Activated B cell treated with CpG ODN at 0.5 μM for 24 hours (primary cell): ENCODE measurements around the gene HES5. TPM values are rescaled to one million over a fixed set of nuclear protein-coding genes. Genes with fewer than 3 reads are reported as not detected.

Experiments
- ATAC-seq: fragments of 200-7000 bp; cut with Tn5 transposase; one replicate; pipeline ENCODE4 v1.10.0; 2021; ENCODE audit warnings: low read depth, mild to moderate bottlenecking, moderate library complexity
- CTCF ChIA-PET: fragments of 350-600 bp; sonication (Branson Sonifier 250); formaldehyde crosslinking; loops from one replicate; lab custom pipeline; 2021; ENCODE audit warnings: antibody characterized with exemption; lab: Charles Lee
- POLR2A ChIA-PET: fragments of 350-600 bp; sonication (Branson Sonifier 250); formaldehyde crosslinking; loops from one replicate; lab custom pipeline; 2021; ENCODE audit warnings: antibody characterized with exemption; lab: Charles Lee
- DNase-seq: peaks from one replicate; pipeline ENCODE4 v3.0.0; 2022
- H3K27ac Mint-ChIP-seq: one replicate; pipeline ENCODE4 v1.8.0; 2020; ENCODE audit warnings: mixed read lengths
- H3K27me3 Mint-ChIP-seq: one replicate; pipeline ENCODE4 v1.8.0; 2021; ENCODE audit warnings: mixed read lengths
- H3K36me3 Mint-ChIP-seq: one replicate; pipeline ENCODE4 v1.8.0; 2021; ENCODE audit warnings: low read depth, mixed read lengths
- H3K4me1 Mint-ChIP-seq: one replicate; pipeline ENCODE4 v1.8.0; 2021; ENCODE audit warnings: mixed read lengths
- H3K4me3 Mint-ChIP-seq: one replicate; pipeline ENCODE4 v1.8.0; 2020; ENCODE audit warnings: mild to moderate bottlenecking, mixed read lengths
- H3K9me3 Mint-ChIP-seq: one replicate; pipeline ENCODE4 v1.8.0; 2020; ENCODE audit warnings: mixed read lengths
- intact Hi-C: fragments of 100-400 bp; cut with micrococcal nuclease; formaldehyde crosslinking; loops from one replicate; pipeline ENCODE4 v1.15.1; 2024
- total RNA-seq: library from RNA; stranded (reverse); gene quantifications from 2 replicates; pipeline ENCODE4 v1.2.3, GENCODE V29; 2022
- TF ChIP-seq, protein P1 (sequence below): fragments of 200-600 bp; IDR thresholded peaks from one replicate; pipeline ENCODE4 v1.8.0; 2022; ENCODE audit warnings: antibody characterized with exemption, mild to moderate bottlenecking

HES5 gene
- total RNA-seq, 1 donor from 2014 or later: not detected

DNA sequence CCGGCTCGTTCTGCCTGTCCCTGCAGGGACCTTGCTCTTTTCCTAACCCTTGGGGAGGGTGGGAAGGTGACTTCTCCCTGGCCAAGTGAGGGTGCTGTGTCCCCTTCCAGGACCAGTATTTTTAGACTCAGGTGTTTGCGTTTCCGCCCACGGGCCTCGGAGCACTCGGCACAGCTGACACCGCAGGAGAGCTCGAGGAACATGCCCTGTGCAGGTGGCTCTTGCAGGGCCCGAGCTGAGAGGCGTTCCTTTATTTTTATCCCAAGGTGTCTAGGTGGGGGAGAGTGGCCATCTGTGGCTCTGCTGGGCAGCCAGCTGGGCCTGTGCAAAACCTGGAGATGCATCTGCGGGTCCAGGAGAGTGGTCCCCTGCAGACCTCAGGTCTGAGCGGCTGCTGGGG, 38.0 kb downstream of the HES5 start:
- intact Hi-C loops: no loop called here
- POLR2A ChIA-PET: no interaction called here
- no peaks in the 10 kb centered on the region for H3K27me3 Mint-ChIP-seq

DNA sequence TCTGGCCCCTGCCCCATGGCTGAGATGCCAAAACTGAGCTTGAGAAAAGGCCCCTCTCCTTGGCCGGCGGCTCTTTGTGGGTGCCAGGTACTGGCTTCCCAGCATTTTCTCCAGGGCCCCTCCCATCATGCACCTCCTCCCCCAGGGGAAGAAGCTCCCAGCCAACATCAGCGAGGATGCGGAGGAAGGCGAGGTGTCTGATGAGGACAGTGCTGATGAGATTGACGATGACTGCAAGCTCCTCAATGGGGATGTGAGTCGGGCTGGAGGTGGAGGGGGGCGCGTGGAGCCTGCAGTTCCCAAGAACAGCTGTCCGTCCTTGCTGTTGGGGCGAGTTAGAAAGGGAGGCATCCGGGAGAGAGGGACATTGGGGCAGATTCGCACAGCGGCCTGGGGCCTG, 40.4 kb downstream of the HES5 start:
- no peak overlapping the region for H3K4me3 Mint-ChIP-seq
- no peak overlapping the region for H3K27ac Mint-ChIP-seq
- POLR2A ChIA-PET: no interaction called here
- TF ChIP-seq, protein P1, sequence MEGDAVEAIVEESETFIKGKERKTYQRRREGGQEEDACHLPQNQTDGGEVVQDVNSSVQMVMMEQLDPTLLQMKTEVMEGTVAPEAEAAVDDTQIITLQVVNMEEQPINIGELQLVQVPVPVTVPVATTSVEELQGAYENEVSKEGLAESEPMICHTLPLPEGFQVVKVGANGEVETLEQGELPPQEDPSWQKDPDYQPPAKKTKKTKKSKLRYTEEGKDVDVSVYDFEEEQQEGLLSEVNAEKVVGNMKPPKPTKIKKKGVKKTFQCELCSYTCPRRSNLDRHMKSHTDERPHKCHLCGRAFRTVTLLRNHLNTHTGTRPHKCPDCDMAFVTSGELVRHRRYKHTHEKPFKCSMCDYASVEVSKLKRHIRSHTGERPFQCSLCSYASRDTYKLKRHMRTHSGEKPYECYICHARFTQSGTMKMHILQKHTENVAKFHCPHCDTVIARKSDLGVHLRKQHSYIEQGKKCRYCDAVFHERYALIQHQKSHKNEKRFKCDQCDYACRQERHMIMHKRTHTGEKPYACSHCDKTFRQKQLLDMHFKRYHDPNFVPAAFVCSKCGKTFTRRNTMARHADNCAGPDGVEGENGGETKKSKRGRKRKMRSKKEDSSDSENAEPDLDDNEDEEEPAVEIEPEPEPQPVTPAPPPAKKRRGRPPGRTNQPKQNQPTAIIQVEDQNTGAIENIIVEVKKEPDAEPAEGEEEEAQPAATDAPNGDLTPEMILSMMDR: no peak
- H3K27me3 Mint-ChIP-seq: no peaks in the 10 kb centered on the region
- H3K9me3 Mint-ChIP-seq: peaks cover 8% of the 10 kb centered on the region
- intact Hi-C loops: no loop called here
- ATAC-seq (no peak), DNase-seq (no peak)
- H3K4me1 Mint-ChIP-seq: peaks cover 16% of the 10 kb centered on the region
- CTCF ChIA-PET: no interaction called here
- peaks cover 16% of the 10 kb centered on the region for H3K36me3 Mint-ChIP-seq

More for the DNA sequence above, 38.0 kb downstream of the HES5 start:
- CTCF ChIA-PET: no interaction called here
- DNase-seq: no peak
- no peak for ATAC-seq
- TF ChIP-seq, protein P1: no peak
- no peak overlapping the region for H3K4me3 Mint-ChIP-seq
- peaks cover 36% of the 10 kb centered on the region for H3K4me1 Mint-ChIP-seq
- H3K9me3 Mint-ChIP-seq: peaks cover 8% of the 10 kb centered on the region
- no peak overlapping the region for H3K27ac Mint-ChIP-seq
- H3K36me3 Mint-ChIP-seq: peaks cover 16% of the 10 kb centered on the region

DNA sequence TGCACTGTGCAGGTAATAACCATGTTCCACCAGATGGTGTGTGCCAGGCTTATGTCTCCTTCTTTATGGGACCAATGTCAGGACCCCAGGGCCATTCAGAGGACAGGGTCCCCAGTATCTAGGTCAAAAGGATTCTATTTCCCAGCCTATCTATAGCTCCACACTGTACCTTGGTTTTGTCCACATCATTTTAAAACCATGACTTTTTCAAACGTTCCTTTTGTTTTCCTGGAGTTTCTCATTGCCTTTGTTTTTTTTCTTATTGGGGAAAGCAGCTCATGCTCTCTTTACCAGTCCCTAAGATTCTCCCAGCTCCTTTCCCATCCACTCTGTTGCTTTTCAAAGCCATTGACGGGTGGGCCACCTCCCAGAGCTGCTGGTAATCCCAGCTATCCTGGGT, 41.4 kb downstream of the HES5 start:
- Mint-ChIP-seq H3K36me3 (peaks cover 16% of the 10 kb centered on the region), H3K4me1 (peaks cover 13% of the 10 kb centered on the region), H3K27me3 (no peaks in the 10 kb centered on the region), H3K27ac (no peak overlapping the region), H3K4me3 (no peak overlapping the region), H3K9me3 (peaks cover 8% of the 10 kb centered on the region)
- ATAC-seq (no peak), DNase-seq (no peak)
- intact Hi-C loops: no loop called here
- CTCF ChIA-PET: no interaction called here
- TF ChIP-seq, protein P1: no peak
- POLR2A ChIA-PET: no interaction called here

DNA sequence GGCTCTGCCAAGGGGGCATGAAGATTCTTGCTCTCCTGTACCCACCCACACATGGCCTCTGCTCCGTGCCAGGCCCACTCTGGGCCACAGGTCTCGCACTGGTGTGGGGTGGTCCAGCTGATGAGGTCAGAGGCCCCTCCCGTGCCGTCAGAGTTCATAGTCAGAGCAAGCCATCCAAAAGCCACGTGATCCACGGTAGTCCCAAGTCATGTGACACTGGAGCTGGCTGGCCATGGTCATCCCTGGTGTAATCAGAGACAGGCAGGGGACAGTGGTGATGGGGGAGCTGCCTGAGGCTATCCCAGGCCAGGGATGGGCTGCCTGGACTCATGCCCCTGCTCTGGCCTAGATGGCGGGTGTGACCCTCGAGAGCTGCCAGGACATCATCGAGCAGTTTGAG, 43.5 kb downstream of the HES5 start:
- DNase-seq (no peak), ATAC-seq (no peak)
- H3K4me1 Mint-ChIP-seq: peaks cover 6% of the 10 kb centered on the region
- H3K27me3 Mint-ChIP-seq: no peaks in the 10 kb centered on the region
- TF ChIP-seq, protein P1: no peak
- intact Hi-C loops: no loop called here
- POLR2A ChIA-PET: interaction anchor here (1.1 kb wide), 1 partner anchor 40 kb away, joined by 3 read pairs; the partner anchor contains the start of gene PANK4
- H3K27ac Mint-ChIP-seq: no peak overlapping the region
- no peak overlapping the region for H3K4me3 Mint-ChIP-seq
- H3K36me3 Mint-ChIP-seq: peaks cover 16% of the 10 kb centered on the region
- CTCF ChIA-PET: no interaction called here
- H3K9me3 Mint-ChIP-seq: peaks cover 8% of the 10 kb centered on the region

DNA sequence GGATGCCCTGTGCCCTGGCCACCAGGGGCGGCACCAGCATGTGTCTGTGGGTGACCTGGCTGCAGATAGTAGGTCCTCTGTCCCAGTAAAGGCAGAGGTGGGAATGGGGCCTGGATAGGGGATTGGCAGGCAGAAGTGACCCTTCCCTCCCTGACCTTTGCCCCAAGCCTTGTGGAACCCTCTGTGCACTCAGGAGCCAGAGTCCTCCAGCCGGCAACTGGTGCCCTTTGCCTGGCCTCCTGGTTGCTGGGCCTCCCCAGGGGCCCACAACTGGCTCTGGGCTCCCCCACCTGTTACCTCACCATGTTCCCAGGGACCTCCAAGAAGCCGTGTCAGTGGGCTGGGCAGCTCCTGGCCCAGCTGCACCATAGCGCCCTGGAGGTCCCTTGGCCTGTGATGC, 44.0 kb downstream of the HES5 start:
- Mint-ChIP-seq H3K36me3 (peaks cover 16% of the 10 kb centered on the region), H3K4me1 (peaks cover 9% of the 10 kb centered on the region), H3K4me3 (no peak overlapping the region), H3K27me3 (no peaks in the 10 kb centered on the region), H3K27ac (no peak overlapping the region), H3K9me3 (peaks cover 8% of the 10 kb centered on the region)
- ChIA-PET POLR2A (no interaction called here), CTCF (no interaction called here)
- TF ChIP-seq, protein P1: no peak
- intact Hi-C loops: no loop called here
- DNase-seq (no peak), ATAC-seq (no peak)
